Stimulated activated CD4-positive, alpha-beta T cell treated with anti-CD3 and anti-CD28 coated beads, Interleukin-1b, Interleukin-23, amount 100 ng/mL, for 24 hours (primary cell): ENCODE data around the gene HSPB8.

Experiments used
- DNase-seq, 4 experiments: peaks; one replicate each; pipeline ENCODE4 v3.0.0-alpha.2; 2020; ENCODE audit warnings: low read depth in 4 of 4, low spot score in 1 of 4

HSPB8 gene

GRCh38 chr12:119169150-119169549 lies 9.6 kb upstream of the HSPB8 start:
- no peak for DNase-seq

- no peak for DNase-seq
Observed at GRCh38 chr12:119171291-119171690, 7.4 kb upstream of the HSPB8 start.

GRCh38 chr12:119171691-119172425 lies 6.9 kb upstream of the HSPB8 start:
- no peak for DNase-seq

GRCh38 chr12:119175081-119175480 lies 3.6 kb upstream of the HSPB8 start:
- no peak for DNase-seq

- DNase-seq: no peak
Observed at GRCh38 chr12:119176267-119177055, 2.3 kb upstream of the HSPB8 start.

- DNase-seq: no peak
Observed at GRCh38 chr12:119177056-119177325, 1.7 kb upstream of the HSPB8 start.

- no peak for DNase-seq
Observed at GRCh38 chr12:119177724-119178380, 879 bp upstream of the HSPB8 start.

GRCh38 chr12:119179335-119180021 lies 747 bp downstream of the HSPB8 start:
- no peak for DNase-seq

GRCh38 chr12:119180380-119181040 lies 1.8 kb downstream of the HSPB8 start:
- DNase-seq: no peak

- no peak for DNase-seq
Observed at GRCh38 chr12:119181202-119181601, 2.5 kb downstream of the HSPB8 start.

- no peak for DNase-seq
Observed at GRCh38 chr12:119181944-119182343, 3.2 kb downstream of the HSPB8 start.

GRCh38 chr12:119182701-119183493 lies 4.2 kb downstream of the HSPB8 start:
- no peak for DNase-seq

- no peak for DNase-seq
Observed at GRCh38 chr12:119183942-119184695, 5.4 kb downstream of the HSPB8 start.

GRCh38 chr12:119195256-119195655 lies 16.5 kb downstream of the HSPB8 start:
- DNase-seq: no peak

- DNase-seq: no peak
Observed at GRCh38 chr12:119198440-119198839, 19.7 kb downstream of the HSPB8 start.

- DNase-seq: no peak
Observed at GRCh38 chr12:119200601-119201000, 21.9 kb downstream of the HSPB8 start.

- DNase-seq: no peak
Observed at GRCh38 chr12:119201789-119202543, 23.2 kb downstream of the HSPB8 start.

- DNase-seq: no peak
Observed at GRCh38 chr12:119202544-119202943, 23.8 kb downstream of the HSPB8 start.

GRCh38 chr12:119204131-119204530 lies 25.4 kb downstream of the HSPB8 start:
- DNase-seq: no peak
